Measurements from ENCODE around the gene TMCC3.
"Not testable (repeated sequence)": the region's sequence is repeated elsewhere in the genome, so short reads cannot be mapped to it uniquely, and the experiment has no call there.

Gene TMCC3

DNA sequence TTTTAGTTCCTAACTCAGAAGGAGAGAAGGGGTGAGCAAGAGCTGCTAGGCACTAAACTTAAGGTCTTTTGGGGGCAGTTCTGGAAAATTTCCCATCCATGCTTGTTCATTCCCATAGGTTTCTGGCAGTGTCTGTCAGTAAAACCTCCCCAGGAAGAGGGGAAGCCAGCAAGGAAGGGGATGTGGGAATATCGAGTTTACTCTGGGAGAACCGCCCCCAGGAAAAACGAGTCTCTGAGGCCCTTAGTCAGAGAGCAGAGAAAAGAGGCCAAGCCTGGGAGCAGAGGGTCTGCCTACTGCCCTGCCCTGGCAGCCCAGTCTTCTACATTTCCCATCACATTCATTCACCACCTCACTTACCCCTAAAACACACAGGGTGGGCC is 55.9 kb downstream of the TMCC3 start:
- no peak for DNase-seq
- peaks cover 38% of the 10 kb centered on the region for H3K36me3 Mint-ChIP-seq (ENCODE audit: low read depth)
- H3K4me3 Mint-ChIP-seq, result no peak overlapping the region
- peaks cover 63% of the 10 kb centered on the region for H3K4me1 Mint-ChIP-seq
- TF ChIP-seq, protein P1, sequence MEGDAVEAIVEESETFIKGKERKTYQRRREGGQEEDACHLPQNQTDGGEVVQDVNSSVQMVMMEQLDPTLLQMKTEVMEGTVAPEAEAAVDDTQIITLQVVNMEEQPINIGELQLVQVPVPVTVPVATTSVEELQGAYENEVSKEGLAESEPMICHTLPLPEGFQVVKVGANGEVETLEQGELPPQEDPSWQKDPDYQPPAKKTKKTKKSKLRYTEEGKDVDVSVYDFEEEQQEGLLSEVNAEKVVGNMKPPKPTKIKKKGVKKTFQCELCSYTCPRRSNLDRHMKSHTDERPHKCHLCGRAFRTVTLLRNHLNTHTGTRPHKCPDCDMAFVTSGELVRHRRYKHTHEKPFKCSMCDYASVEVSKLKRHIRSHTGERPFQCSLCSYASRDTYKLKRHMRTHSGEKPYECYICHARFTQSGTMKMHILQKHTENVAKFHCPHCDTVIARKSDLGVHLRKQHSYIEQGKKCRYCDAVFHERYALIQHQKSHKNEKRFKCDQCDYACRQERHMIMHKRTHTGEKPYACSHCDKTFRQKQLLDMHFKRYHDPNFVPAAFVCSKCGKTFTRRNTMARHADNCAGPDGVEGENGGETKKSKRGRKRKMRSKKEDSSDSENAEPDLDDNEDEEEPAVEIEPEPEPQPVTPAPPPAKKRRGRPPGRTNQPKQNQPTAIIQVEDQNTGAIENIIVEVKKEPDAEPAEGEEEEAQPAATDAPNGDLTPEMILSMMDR (IDR thresholded peaks at IDR 0.05), result no peak
- H3K27me3 Mint-ChIP-seq (ENCODE audit: low read depth, poor library complexity), result no peaks in the 10 kb centered on the region
- H3K9me3 Mint-ChIP-seq, result no peaks in the 10 kb centered on the region
- peak overlapping the region; percentile 93 for H3K27ac Mint-ChIP-seq

DNA sequence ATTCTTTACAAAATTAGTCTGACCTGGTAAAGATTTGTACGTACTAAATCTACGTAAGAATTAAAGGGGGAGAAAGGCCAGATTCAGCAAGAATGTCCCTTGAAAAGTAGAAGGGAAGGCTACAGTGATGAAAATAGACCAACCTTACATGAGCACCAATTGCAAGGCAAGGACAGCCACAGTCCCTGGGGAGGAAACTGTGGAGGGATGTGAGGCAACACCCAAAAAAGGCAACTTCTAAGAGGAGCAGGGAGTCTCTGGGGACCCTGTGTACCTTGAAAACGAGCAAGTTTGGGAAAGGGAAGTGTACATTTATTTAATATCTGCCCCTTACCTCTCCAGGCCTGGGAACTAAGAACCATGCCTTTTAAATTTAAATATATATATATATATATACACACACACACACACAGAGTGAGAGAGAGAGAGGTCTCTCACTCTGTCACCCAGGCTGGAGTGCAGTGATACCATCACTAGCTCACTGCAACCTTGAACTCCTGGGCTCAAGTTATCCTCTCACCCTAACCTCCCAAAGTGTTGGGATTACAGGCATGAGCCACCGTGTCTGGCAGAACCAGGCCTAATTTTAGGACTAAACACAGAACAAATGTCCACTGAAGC is 56.4 kb downstream of the TMCC3 start:
- Mint-ChIP-seq H3K4me3 (no peak overlapping the region), H3K9me3 (no peaks in the 10 kb centered on the region), H3K27ac (peak overlapping the region; percentile 93), H3K36me3 (ENCODE audit: low read depth) (peaks cover 39% of the 10 kb centered on the region), H3K4me1 (peaks cover 62% of the 10 kb centered on the region), H3K27me3 (ENCODE audit: low read depth, poor library complexity) (no peaks in the 10 kb centered on the region)
- TF ChIP-seq, protein P1 (IDR thresholded peaks at IDR 0.05), result no peak
- DNase-seq, result no peak

DNA sequence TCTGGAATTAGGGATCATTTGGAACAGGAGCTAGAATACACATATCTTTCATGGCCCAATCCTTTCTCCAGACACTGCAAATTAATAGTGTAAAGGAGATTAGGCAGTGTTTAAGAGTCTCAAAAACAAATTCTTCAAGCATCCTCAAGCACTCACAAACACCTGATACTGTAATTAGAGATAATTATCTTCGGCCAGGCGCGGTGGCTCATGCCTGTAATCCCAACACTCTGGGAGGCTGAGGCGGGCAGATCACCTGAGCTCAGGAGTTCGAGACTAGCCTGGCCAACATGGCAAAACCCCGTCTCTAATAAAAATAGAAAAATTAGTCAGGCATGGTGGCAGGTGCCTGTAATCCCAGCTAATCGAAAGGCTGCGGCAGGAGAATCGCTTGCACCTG is 57.6 kb downstream of the TMCC3 start:
- not testable (repeated sequence) for H3K27ac Mint-ChIP-seq; H3K27me3 Mint-ChIP-seq (ENCODE audit: low read depth, poor library complexity); H3K9me3 Mint-ChIP-seq; DNase-seq; H3K4me3 Mint-ChIP-seq
- Mint-ChIP-seq H3K4me1 (peaks cover 63% of the 10 kb centered on the region), H3K36me3 (ENCODE audit: low read depth) (peaks cover 38% of the 10 kb centered on the region)

DNA sequence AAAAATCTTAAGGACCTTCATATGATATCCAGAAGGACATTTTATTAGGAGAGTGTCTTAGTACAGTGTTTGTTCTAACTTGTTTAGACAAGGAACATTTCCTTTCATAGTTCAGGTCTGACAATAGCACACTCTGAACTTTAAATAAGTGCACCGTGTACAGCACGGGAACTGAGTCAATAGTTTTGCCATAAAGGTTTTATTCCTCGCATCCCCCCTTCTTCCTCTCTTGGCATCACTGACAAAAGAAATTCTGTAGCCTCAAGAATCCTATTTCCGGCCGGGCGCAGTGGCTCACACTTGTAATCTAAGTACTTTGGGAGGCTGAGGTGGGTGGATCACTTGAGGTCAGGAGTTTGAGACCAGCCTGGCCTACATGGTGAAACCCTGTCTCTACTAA is 58.3 kb downstream of the TMCC3 start:
- DNase-seq, result no peak
- H3K27me3 Mint-ChIP-seq (ENCODE audit: low read depth, poor library complexity), result no peaks in the 10 kb centered on the region
- H3K4me3 Mint-ChIP-seq, result no peak overlapping the region
- peaks cover 34% of the 10 kb centered on the region for H3K36me3 Mint-ChIP-seq (ENCODE audit: low read depth)
- H3K27ac Mint-ChIP-seq, result peak overlapping the region; percentile 72
- TF ChIP-seq, protein P1 (IDR thresholded peaks at IDR 0.05), result no peak
- no peaks in the 10 kb centered on the region for H3K9me3 Mint-ChIP-seq
- H3K4me1 Mint-ChIP-seq, result peaks cover 67% of the 10 kb centered on the region

DNA sequence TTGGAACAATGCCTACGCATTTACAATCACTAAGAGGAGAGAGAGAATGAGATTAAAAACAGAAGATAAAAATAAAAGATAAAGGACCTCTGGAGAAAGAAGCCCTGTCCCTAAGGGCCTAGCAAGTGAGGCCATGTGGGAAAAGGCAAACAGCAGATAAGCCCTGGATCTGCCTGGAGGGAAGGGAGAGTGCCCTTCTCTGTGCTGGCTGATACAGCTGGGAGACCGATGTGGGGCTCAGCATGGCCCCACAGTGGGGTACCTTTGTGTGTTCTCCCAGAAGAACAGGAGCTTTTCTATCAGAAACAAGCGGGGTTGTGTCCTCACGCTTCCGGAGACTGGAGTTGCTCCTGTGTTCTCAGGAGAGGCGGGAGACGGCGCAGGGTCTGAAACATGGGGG is 59.9 kb downstream of the TMCC3 start:
- Mint-ChIP-seq H3K27ac (peak overlapping the region; percentile 5), H3K36me3 (ENCODE audit: low read depth) (peaks cover 33% of the 10 kb centered on the region), H3K9me3 (no peaks in the 10 kb centered on the region), H3K27me3 (ENCODE audit: low read depth, poor library complexity) (no peaks in the 10 kb centered on the region), H3K4me1 (peaks cover 76% of the 10 kb centered on the region), H3K4me3 (no peak overlapping the region)
- TF ChIP-seq, protein P1 (IDR thresholded peaks at IDR 0.05), result no peak
- DNase-seq, result no peak

DNA sequence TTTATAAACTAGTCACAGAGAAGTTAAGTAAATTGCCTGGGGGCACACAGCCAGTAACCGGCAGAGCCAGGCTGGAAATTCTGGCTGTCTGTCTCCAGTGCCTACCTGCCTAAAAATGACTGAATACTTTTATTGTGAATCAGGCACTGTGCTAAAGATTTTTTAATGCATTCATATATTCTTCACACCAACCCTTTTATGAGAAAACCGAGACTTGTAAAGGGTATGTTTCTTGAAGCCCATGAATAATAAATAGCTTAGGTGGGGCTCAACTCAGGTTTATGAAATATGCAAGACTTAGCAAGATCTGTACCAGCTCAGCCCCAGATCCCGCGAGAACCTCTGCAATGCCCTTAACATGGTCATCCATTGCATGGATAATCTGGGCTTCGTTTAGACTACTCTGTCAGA is 60.8 kb downstream of the TMCC3 start:
- Mint-ChIP-seq H3K4me1 (peaks cover 74% of the 10 kb centered on the region), H3K4me3 (no peak overlapping the region), H3K36me3 (ENCODE audit: low read depth) (peaks cover 34% of the 10 kb centered on the region), H3K27ac (no peak overlapping the region), H3K9me3 (no peaks in the 10 kb centered on the region), H3K27me3 (ENCODE audit: low read depth, poor library complexity) (no peaks in the 10 kb centered on the region)
- TF ChIP-seq, protein P1 (IDR thresholded peaks at IDR 0.05), result no peak
- no peak for DNase-seq

All from nephron progenitor cell (in vitro differentiated cells).